ENCODE results near the gene BTBD8.

Gene BTBD8

GRCh38 chr1:92194511-92194910 is 114.4 kb downstream of the BTBD8 start:
- DNase-seq (ENCODE audit: low spot score), result no peak

- DNase-seq (ENCODE audit: low spot score), result no peak
These were observed 121.8 kb downstream of the BTBD8 start for GRCh38 chr1:92201973-92202372.

GRCh38 chr1:92203105-92203504 is 123.0 kb downstream of the BTBD8 start:
- DNase-seq (ENCODE audit: low spot score), result no peak

GRCh38 chr1:92210701-92211100 is 130.6 kb downstream of the BTBD8 start:
- no peak for DNase-seq (ENCODE audit: low spot score)

- no peak for DNase-seq (ENCODE audit: low spot score)
These were observed 131.0 kb downstream of the BTBD8 start for GRCh38 chr1:92211166-92211565.

- no peak for DNase-seq (ENCODE audit: low spot score)
These were observed 137.6 kb downstream of the BTBD8 start, which contains the start of gene C1orf146 for GRCh38 chr1:92217721-92218120. Gene C1orf146, plus strand, starts transcription at chr1:92217915. Its CDS starts 13,506 bp downstream, at chr1:92231421.

- DNase-seq (ENCODE audit: low spot score), result no peak
These were observed 138.4 kb downstream of the BTBD8 start for GRCh38 chr1:92218559-92218958.

GRCh38 chr1:92219028-92219427 is 138.9 kb downstream of the BTBD8 start:
- no peak for DNase-seq (ENCODE audit: low spot score)

- no peak for DNase-seq (ENCODE audit: low spot score)
These were observed 148.3 kb downstream of the BTBD8 start for GRCh38 chr1:92228401-92228800.

- DNase-seq (ENCODE audit: low spot score), result no peak
These were observed 150.6 kb downstream of the BTBD8 start for GRCh38 chr1:92230736-92231135.

Measured in hematopoietic multipotent progenitor cell treated with erythropoietin and hydrocortisone succinate and interleukin-3 and kit ligand, for 17 days (in vitro differentiated cells).